Inflammatory macrophage treated with lipopolysaccharide for 1 hour (primary cell): ENCODE measurements around the gene LARGE1.

ENCODE experiments used
- DNase-seq, 2 donors: peaks; one replicate each; pipeline ENCODE4 v3.0.0-alpha.2; 2020 to 2022

LARGE1 gene

DNA sequence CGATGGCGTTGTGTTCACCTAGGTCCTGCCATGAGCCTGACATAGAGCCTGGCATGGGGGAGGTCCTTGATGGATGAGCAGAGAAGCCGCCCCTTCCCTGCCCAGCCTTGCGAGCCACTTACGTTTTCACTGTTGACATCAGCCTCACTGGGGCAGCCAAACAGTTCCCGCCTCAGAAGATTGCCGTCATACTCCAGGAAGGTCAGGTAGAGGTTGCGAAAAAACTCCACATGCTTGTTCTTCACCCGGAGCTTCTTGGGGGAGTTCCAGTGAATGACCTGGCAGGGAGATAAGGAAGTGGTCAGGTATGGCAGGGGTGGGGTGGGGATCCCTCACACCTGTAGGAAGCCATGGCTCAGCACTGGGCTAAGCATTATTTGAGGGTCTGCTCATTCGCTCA lies 582.8 kb downstream of the LARGE1 start:
- DNase-seq: no peak

GRCh38 chr22:33335611-33336279 lies 584.5 kb downstream of the LARGE1 start:
- no peak for DNase-seq

DNA sequence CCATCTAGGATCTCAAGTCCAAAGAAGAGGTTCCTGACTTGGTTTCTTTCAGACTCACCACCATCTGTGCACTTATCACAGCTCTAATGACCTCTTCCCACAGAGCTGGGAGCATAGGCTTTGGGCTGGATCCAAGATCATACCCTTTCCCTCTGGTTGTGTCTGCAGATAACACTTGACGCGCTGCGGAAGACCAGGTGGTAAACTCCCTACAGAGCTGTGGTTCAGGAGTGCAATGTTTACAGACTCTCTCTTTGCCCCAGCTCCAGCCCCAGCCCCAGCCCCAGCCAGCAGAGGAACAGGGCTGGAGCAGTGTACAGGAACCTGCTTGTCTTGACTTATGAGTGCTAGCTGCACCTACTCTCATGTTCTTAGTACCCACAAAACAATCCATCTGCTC lies 587.7 kb downstream of the LARGE1 start:
- no peak for DNase-seq

DNA sequence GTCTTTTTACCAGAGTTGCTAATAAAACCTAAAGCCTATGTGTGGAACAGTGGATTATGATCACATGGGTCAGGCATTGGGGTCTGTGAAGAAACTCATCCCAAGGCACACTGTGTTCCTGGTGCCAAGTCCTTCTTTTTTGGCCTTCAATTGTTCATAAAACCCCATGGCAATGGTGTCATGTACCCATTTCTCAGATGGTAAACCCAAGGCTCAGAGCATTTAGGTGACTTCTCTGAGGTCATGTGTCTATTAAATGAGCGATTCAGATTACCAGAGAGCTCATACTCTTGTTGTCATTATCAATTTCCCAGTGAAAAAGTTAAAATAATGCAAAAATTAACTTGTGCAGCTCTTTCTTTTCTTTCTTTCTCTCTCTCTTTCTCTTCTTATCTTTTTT lies 589.3 kb downstream of the LARGE1 start:
- no peak for DNase-seq

- no peak for DNase-seq
Measured at GRCh38 chr22:33330534-33330933, 589.7 kb downstream of the LARGE1 start.

DNA sequence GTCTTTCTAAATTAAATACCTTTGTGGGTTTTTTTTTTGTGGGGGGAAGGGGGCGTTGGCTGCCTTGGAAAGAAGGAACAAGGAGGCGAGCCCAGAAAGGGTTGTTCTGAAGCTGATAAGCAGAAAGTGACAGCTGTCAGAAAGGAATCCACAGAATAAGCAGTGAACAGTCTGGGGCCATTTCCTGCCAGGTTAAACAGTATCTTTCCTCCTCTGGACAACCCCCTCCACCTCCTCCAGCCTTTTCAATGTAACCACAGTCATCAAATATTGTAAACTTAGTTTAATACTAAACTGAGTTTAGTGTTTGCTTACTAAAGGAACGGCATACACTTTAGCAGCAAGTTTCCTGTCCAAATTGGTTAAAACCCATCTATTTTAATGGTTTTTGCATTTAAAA lies 590.9 kb downstream of the LARGE1 start:
- no peak for DNase-seq

DNA sequence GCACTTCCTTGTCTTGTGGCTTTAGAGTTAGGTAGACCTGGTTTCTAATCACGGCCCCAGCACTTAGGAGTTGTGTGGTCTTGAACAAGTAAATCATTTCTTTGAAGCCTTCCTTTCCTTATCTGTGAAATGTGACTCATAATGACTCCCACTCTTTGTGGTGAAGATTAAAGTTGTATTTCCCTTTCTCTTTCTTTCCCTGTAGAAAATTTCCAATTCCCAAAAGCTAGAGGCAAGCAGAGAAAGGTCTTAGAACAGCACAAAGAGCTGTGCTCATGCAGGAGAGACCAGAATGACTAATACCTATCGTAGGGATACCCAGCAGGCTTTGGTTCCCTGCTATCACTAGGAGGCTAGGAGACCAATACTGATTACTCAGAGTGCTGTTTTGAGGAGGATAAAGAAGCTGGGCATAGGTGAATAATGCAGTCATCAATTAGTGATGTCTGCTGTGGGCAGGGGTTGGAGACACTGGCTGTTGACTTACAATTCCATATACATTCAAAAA lies 591.4 kb downstream of the LARGE1 start:
- no peak for DNase-seq

GRCh38 chr22:33327348-33327860 lies 592.9 kb downstream of the LARGE1 start:
- DNase-seq: no peak

GRCh38 chr22:33326540-33327295 lies 593.6 kb downstream of the LARGE1 start:
- DNase-seq: no peak

- DNase-seq: no peak
Measured at GRCh38 chr22:33325232-33326004, 594.9 kb downstream of the LARGE1 start.

DNA sequence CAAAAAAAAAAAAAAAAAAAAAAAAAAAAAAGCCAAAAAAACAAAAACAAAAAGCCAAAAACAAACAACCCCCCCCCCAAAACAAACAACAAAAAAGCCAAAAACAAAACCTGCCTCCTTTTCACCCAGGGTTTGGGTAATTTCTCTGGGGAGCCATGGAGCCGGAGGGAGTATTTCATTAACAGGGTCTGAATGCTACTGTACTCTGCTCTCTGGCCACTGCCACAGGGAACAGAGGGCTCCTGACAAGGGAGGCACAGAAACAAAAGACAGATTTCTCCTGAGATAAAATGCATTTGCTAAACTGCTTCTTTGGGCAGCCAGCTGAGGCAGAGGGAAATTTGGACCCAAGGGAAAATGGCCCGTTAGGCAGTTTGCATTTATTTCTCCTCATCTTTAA lies 596.0 kb downstream of the LARGE1 start:
- DNase-seq: no peak

- DNase-seq: no peak
Measured at GRCh38 chr22:33321466-33321865, 598.8 kb downstream of the LARGE1 start.

DNA sequence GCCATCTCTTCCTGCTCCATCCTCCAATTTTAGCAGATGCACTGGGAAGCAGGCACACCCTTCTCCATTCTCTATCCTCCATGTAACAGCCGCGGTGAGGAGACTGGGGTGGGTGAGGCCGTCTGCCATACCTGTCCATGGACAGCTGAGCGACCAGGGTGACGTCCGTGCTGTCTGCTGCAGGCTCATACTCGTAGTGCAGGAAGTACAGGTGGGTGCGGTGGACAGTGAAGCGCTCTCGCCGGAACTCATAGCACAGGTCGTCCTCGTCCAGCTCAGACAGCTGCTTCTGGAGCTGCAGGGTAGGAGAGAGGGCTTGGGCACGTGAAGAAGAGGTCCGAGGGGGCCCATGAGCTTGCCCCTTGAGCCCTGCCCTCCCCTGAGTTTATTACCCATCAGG lies 604.3 kb downstream of the LARGE1 start:
- DNase-seq: no peak

GRCh38 chr22:33315117-33315516 lies 605.2 kb downstream of the LARGE1 start:
- DNase-seq: no peak

- DNase-seq: no peak
Measured at GRCh38 chr22:33314316-33314715, 606.0 kb downstream of the LARGE1 start.

DNA sequence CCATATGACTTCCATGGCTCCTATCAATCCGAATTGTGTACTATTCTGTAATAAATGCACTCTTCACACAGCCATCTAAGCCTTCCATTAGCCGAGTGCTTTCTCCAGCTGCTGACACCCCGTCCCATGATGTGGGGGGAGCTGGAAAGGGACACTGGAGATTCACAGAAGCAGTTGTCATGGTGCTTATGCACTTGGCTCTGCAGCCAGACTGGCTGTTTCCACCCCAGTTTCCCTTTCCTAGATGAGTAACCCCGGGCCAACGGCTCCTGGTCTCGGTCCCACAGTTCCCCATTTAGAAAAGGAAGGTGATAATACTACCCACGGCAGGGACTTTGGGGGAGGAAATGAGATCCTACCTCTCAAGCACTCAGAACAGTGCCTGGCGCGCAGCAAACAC lies 617.2 kb downstream of the LARGE1 start:
- DNase-seq: no peak

- no peak for DNase-seq
Measured at GRCh38 chr22:33302549-33302948, 617.7 kb downstream of the LARGE1 start.

GRCh38 chr22:33302049-33302545 lies 618.2 kb downstream of the LARGE1 start:
- DNase-seq: peak; percentile 24 to 66

- no peak for DNase-seq
Measured at GRCh38 chr22:33300165-33300564, 620.1 kb downstream of the LARGE1 start.

DNA sequence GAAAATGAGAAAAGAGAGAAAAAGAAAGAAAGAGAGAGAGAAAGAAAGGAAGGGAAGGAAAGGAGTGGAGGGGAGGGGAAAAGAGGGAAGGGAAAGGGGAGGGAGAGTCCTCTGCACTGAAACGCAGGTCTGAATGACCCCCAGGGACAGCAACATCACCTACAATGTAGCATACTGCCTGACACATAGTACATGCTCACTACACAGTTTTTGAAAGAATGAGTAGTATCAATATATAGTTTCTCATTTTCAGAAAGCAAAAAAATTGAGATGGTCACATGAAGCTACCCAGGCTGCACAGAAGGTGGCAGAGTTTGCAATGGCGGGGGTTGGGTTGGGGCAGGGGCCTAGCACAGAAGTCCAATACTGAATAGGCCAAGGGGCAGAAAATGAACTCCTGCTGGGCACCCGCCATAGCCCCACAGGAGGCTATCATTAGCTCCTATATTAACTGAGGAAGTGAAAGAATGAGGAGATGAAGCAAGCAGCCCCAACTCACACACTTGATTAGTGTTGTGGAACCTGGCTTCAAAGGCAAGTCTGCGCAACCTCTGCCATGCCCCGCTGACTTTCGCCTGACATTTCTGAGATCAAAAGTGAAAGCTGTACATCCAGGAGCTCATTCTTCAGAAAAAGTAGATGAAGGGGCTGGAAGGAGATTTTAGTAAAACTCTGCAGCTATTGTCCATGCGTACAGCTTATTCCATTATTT lies 620.9 kb downstream of the LARGE1 start:
- DNase-seq: peak; percentile 2 to 11

GRCh38 chr22:33296941-33297340 lies 623.3 kb downstream of the LARGE1 start:
- DNase-seq: no peak

GRCh38 chr22:33288078-33288477 lies 632.2 kb downstream of the LARGE1 start:
- no peak for DNase-seq

- no peak for DNase-seq
Measured at GRCh38 chr22:33275073-33275443, 645.2 kb downstream of the LARGE1 start.
